ENCODE data around the gene DRG1.
"Not testable (repeated sequence)": the region's sequence is repeated elsewhere in the genome, so short reads cannot be mapped to it uniquely, and the experiment has no call there.

The DRG1 gene

DNA sequence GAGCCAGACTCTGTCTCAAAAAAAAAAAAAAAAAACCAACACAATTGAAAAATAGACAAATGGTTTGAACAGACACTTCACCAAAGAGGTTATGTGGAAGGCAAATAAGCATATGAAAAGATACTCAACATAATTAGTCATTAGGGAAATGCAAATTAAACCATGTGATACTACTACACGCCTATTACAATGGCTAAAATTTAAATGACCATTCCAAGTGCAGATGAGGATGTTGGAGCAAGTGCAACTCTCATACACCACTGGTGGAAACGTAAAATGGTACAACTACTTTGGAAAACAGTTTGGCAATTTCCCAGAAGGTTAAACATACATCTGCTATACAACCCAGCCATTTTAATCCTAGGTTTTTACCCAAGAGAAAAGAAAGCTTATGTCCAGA is 65.9 kb downstream of the DRG1 start:
- DNase-seq (ENCODE audit: low read depth, low spot score) = no peak
- in situ Hi-C loops (cut with HindIII; ENCODE audit: low sequenced_read_pairs) = no loop called here
- TF ChIP-seq, protein P1, sequence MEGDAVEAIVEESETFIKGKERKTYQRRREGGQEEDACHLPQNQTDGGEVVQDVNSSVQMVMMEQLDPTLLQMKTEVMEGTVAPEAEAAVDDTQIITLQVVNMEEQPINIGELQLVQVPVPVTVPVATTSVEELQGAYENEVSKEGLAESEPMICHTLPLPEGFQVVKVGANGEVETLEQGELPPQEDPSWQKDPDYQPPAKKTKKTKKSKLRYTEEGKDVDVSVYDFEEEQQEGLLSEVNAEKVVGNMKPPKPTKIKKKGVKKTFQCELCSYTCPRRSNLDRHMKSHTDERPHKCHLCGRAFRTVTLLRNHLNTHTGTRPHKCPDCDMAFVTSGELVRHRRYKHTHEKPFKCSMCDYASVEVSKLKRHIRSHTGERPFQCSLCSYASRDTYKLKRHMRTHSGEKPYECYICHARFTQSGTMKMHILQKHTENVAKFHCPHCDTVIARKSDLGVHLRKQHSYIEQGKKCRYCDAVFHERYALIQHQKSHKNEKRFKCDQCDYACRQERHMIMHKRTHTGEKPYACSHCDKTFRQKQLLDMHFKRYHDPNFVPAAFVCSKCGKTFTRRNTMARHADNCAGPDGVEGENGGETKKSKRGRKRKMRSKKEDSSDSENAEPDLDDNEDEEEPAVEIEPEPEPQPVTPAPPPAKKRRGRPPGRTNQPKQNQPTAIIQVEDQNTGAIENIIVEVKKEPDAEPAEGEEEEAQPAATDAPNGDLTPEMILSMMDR (IDR thresholded peaks at IDR 0.05; ENCODE audit: low read depth, low read length) = no peak
- H3K4me3 ChIP-seq (ENCODE audit: low read depth, low read length) = no peak overlapping the region

DNA sequence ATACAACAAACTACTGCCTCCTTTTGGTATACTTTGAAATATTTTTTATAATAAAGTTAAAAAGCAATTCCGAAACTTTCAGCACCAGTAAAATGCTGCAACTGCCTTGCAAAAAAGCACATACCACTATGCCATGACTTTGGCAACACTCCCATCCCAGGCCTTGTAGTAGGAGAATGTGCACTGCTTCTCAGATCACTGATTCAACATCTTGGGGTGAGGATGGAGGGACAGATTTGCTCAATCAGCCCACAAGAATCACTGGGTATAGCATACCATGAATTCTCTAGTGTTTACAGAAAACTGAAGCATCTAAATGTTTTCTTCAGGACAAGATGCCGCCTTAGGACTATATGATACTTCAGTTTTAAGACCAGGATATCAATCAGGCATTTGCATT is 75.3 kb downstream of the DRG1 start:
- no peak overlapping the region for H3K4me3 ChIP-seq (ENCODE audit: low read depth, low read length)
- in situ Hi-C loops (cut with HindIII; ENCODE audit: low sequenced_read_pairs) = no loop called here
- DNase-seq (ENCODE audit: low read depth, low spot score) = peak; percentile 59
- TF ChIP-seq, protein P1 (IDR thresholded peaks at IDR 0.05; ENCODE audit: low read depth, low read length) = no peak

DNA sequence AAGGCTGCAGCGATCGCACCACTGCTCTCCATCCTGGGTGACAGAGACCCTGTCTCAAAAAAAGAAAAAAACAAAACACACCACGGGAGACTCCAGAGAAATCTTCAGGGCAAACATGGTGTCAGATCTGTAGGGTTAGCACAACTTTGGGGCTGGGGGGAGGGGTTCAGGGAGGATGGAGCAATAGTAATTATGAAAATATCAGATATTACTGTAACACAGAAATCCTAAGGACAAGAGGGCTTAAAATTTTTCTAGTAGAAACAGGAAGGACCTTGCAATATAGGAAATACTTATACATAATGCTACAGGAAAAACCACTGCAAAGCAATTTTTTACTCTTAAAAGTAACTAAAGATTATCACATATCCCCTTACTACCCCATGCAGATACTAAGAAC is 76.4 kb downstream of the DRG1 start:
- in situ Hi-C loops (cut with HindIII; ENCODE audit: low sequenced_read_pairs) = no loop called here

DNA sequence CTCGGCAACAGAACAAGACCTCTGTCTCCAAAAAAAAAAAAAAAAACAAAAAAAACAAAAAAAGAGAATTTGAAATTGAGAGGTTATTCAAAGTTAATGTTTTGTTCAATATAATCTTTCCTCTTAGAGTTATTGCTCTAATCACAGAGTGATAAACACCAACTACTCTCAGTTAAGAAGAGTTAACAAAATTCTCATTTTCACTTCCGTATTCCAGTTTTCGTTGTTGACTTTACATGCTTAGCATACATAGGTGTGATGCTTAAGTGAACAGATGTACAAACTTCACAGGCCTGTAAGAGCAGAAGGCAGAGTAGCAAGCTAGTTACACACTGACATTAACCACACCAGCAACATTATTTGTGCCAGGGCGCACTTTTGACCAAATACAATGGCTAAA is 77.9 kb downstream of the DRG1 start:
- H3K4me3 ChIP-seq (ENCODE audit: low read depth, low read length) = no peak overlapping the region
- in situ Hi-C loops (cut with HindIII; ENCODE audit: low sequenced_read_pairs) = no loop called here
- no peak for DNase-seq (ENCODE audit: low read depth, low spot score)
- TF ChIP-seq, protein P1 (IDR thresholded peaks at IDR 0.05; ENCODE audit: low read depth, low read length) = no peak

More for the DNA sequence above, 76.4 kb downstream of the DRG1 start:
- no peak overlapping the region for H3K4me3 ChIP-seq (ENCODE audit: low read depth, low read length)
- TF ChIP-seq, protein P1 (IDR thresholded peaks at IDR 0.05; ENCODE audit: low read depth, low read length) = no peak
- DNase-seq (ENCODE audit: low read depth, low spot score) = no peak

DNA sequence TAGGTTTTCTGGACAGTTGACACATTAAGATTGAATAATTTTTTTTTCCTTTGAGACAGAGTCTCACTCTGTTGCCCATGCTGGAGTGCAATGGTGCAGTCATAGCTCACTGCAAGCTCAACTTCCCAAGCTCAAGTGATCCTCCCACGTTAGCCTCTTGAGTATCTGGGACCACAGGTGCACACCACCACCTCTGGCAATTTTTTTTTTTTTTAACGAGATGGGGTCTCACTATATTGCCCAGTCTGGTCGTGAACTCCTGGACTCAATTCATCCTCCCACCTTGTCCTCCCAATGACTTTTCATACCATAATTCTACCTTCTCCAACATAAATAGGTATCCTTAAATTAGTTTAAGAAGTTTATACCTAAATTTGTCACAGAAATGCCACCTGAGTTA is 81.7 kb downstream of the DRG1 start:
- in situ Hi-C loops (cut with HindIII; ENCODE audit: low sequenced_read_pairs) = no loop called here
- no peak for DNase-seq (ENCODE audit: low read depth, low spot score)
- TF ChIP-seq, protein P1 (IDR thresholded peaks at IDR 0.05; ENCODE audit: low read depth, low read length) = no peak
- no peak overlapping the region for H3K4me3 ChIP-seq (ENCODE audit: low read depth, low read length)

DNA sequence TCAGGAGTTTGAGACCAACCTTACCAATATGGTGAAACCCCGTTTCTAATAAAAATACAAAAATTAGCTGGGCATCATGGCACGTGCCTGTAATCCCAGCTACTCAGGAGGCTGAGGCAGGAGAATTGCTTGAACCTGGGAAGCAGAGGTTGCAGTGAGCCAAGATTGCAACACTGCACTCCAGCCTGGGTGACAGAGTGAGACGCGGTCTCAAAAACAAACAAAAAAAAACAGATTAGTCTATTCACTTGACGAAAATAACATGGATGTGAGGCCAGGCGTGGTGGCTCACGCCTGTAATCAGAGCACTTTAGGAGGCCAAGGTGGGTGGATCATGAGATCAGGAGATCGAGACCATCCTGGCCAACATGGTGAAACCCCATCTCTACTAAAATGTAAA is 83.1 kb downstream of the DRG1 start:
- DNase-seq (ENCODE audit: low read depth, low spot score); H3K4me3 ChIP-seq (ENCODE audit: low read depth, low read length); in situ Hi-C loops (cut with HindIII; ENCODE audit: low sequenced_read_pairs): not testable (repeated sequence)

Measured in astrocyte of the spinal cord (primary cell).